AG04449 (cell line): ENCODE results near the gene PNLIPRP3.

ENCODE experiments used
- CTCF ChIA-PET: fragments of 350-600 bp; formaldehyde crosslinking; extraction: SDS; loops from one replicate; lab custom pipeline; 2021; ENCODE audit warnings: antibody characterized with exemption; lab: Yijun Ruan, JAX
- POLR2A ChIA-PET: fragments of 400-600, 350-600 bp; formaldehyde crosslinking; extraction: SDS; loops from one replicate; lab custom pipeline; 2020; ENCODE audit warnings: antibody characterized with exemption, inconsistent platforms; lab: Yijun Ruan, JAX
- DNase-seq: peaks from one replicate; pipeline ENCODE4 v3.0.0-alpha.2; 2010; ENCODE audit warnings: low read depth, low spot score
- H3K4me3 ChIP-seq: 2 replicates; pipeline ENCODE4 v1.5.1; 2011; ENCODE audit warnings: low read depth, mild to moderate bottlenecking, control low read depth, low read length
- TF ChIP-seq, protein P1 (sequence below): IDR thresholded peaks from one replicate; pipeline ENCODE4 v1.5.1; 2011; ENCODE audit warnings: mild to moderate bottlenecking, moderate library complexity, low read length, control low read depth, inconsistent platforms; ENCODE audit not compliant: insufficient read depth; ENCODE audit errors: missing control alignments

PNLIPRP3 gene

DNA sequence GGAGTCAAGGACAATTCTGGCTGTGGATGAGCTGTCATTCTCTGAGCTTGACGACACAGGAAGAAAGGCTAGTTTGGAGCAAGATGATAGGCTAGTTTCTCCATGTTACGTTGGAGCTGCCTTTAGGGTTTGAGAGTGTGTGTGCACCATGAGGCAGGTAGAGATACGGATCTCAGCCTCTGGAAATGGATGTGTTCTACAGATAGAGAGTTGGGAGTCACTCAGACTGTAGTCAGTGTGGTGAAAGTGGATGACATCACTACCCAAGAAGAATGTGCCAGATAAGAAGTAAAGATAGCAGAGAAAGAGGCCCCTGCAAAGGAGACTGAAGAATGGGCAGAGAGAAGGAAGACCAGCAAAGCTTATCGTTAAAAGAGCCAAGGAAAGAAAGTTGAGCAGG, 42.4 kb downstream of the PNLIPRP3 start:
- no peak overlapping the region for H3K4me3 ChIP-seq
- CTCF ChIA-PET = interaction anchor here (1.0 to 1.9 kb wide), 2 partner anchors 20 to 26 kb away, joined by 3 to 8 read pairs; no protein-coding TSS in a partner anchor
- DNase-seq = no peak
- TF ChIP-seq, protein P1, sequence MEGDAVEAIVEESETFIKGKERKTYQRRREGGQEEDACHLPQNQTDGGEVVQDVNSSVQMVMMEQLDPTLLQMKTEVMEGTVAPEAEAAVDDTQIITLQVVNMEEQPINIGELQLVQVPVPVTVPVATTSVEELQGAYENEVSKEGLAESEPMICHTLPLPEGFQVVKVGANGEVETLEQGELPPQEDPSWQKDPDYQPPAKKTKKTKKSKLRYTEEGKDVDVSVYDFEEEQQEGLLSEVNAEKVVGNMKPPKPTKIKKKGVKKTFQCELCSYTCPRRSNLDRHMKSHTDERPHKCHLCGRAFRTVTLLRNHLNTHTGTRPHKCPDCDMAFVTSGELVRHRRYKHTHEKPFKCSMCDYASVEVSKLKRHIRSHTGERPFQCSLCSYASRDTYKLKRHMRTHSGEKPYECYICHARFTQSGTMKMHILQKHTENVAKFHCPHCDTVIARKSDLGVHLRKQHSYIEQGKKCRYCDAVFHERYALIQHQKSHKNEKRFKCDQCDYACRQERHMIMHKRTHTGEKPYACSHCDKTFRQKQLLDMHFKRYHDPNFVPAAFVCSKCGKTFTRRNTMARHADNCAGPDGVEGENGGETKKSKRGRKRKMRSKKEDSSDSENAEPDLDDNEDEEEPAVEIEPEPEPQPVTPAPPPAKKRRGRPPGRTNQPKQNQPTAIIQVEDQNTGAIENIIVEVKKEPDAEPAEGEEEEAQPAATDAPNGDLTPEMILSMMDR = no peak
- POLR2A ChIA-PET = no interaction called here

DNA sequence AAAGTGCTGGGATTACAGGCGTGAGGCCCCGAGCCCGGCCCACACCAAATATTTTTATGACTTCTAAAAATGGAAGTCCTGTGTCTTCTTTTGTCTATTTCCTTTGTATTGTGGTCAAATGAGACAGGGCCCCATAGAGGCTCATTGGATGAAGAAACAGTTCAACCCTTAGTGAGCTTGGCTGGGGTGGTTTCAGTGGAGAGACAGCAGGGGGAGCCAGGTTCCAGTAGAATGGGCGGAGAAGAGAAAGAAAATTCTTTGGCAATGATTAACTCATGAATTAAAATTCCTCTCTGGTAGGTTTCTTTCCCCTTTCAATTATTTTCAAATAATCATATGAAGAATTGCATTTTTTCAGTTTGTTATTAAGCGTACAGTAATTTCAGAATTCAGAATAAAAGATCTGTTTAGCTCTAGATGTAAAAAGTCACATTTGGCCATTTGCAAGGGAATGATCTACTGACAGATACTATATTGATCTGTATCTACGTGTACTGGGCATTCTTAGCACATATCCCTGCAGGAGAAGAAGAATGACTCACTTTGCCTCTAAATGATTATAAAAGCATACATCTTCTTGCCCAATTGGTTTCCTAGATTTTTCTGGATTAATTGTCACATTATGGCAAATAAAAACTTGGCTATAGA, 43.2 kb downstream of the PNLIPRP3 start:
- CTCF ChIA-PET = interaction anchor here (1.0 to 1.9 kb wide), 2 partner anchors 19 to 26 kb away, joined by 3 to 8 read pairs; no protein-coding TSS in a partner anchor
- POLR2A ChIA-PET = no interaction called here
- H3K4me3 ChIP-seq = no peak overlapping the region
- DNase-seq = no peak
- TF ChIP-seq, protein P1 = no peak

DNA sequence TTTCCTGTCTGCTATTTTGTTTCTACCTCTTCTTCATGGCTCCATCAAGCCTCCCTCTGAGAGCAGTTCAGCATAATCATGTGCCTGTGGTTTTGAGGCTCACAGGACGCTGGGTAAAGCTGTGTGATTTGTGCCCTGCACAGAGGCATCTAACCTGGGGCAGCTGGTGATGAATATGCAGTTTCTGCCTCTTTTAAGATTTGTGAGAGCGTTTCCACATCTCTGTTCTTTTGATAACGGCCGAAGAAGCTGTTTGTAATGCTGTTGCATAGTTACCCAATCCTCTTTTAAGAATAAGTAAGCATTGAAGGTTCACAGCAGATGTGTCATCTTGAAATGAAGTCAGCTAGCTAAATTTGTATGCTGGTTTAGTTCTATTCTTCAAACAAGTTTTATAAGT, 45.2 kb downstream of the PNLIPRP3 start:
- DNase-seq = no peak
- CTCF ChIA-PET = no interaction called here
- no peak overlapping the region for H3K4me3 ChIP-seq
- POLR2A ChIA-PET = no interaction called here
- TF ChIP-seq, protein P1 = no peak

DNA sequence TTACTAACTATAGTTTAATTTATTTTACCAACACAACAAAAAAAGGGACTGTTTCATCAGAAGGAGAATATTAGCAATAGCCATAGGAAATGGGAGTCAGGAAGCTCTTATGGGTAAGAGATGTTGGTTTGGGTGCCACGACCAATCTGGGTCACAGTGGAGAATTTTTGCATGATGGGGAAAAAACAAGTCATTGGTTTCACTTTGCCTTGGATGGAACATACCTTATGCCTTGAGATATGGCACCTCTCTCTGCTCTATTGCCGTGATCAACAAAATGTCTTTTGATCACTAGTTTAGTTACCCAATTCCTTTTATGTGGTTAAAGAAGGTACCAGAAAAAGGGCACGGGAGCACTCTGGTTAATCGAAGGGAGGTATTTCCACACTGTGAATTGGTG, 48.2 kb downstream of the PNLIPRP3 start:
- no peak overlapping the region for H3K4me3 ChIP-seq
- CTCF ChIA-PET = no interaction called here
- POLR2A ChIA-PET = no interaction called here
- DNase-seq = no peak
- TF ChIP-seq, protein P1 = no peak

DNA sequence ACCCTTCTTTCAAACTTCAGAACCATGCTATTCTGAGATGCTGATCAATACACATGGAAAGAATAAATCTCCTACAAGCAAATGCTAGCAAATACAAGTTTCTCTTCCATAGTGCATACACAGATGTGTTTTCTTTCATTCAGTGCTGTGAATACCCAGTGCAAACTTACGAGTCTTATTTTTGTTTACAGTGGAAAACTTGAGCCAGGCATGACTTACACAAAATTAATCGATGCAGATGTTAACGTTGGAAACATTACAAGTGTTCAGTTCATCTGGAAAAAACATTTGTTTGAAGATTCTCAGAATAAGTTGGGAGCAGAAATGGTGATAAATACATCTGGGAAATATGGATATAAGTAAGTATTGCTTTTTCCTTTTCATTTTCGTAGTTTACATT, 48.8 kb downstream of the PNLIPRP3 start:
- H3K4me3 ChIP-seq = no peak overlapping the region
- no peak for DNase-seq
- ChIA-PET POLR2A (no interaction called here), CTCF (no interaction called here)
- TF ChIP-seq, protein P1 = no peak

DNA sequence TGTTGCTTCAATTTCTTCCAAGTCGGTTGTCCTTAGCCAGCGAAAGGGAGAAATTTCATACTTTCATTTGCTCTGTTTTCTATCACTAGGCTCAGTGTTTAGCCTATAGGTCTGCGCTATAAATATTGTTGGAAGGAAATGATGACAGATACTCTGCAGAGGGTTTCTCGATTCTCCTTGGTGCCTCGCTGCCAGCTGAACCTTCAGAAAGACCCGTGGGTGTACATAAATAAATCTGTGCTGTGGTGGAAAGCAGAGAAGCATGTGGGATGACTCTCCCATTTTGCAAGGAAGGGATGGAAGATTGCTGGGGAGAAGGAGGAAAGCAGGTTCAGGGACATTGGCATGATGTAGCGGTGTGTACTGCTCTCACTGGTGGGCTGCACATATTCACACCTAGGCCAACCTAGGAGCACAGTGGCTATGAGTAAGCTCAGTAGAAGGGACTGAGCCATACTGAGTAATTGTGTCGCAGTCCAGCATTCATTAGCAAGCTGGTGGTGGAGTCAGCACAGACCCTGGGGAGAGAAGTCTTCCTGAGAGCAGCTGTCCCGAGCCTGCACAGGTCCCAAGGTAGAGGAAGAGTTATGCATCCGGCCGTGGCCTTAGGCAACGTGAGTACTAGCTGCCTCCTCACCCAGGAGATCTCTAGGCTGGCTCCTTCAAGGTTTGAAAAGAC, 50.5 kb downstream of the PNLIPRP3 start:
- DNase-seq = no peak
- no peak overlapping the region for H3K4me3 ChIP-seq
- POLR2A ChIA-PET = no interaction called here
- TF ChIP-seq, protein P1 = no peak
- CTCF ChIA-PET = no interaction called here
